Vagina (tissue), 2 donors: Measurements from ENCODE around the gene ADAP1. TPM values are rescaled to one million over a fixed set of nuclear protein-coding genes. Genes with fewer than 3 reads are reported as not detected.

Source experiments
- DNase-seq, 2 donors: peaks; one replicate each; pipeline ENCODE4 v3.0.0-alpha.2; 2017; ENCODE audit errors: extremely low spot score in 2 of 2
- H3K27ac ChIP-seq: fragments of 200-600 bp; sonication (generic); one replicate; pipeline ENCODE4 v1.5.1; 2019
- H3K27me3 ChIP-seq: fragments of 200-600 bp; sonication (generic); one replicate; pipeline ENCODE4 v1.5.1; 2019
- H3K36me3 ChIP-seq, 2 donors: fragments of 200-600 bp; sonication (generic); one replicate each; pipeline ENCODE4 v1.5.1; 2017 to 2019
- H3K4me1 ChIP-seq: fragments of 200-600 bp; sonication (generic); one replicate; pipeline ENCODE4 v1.5.1; 2019
- H3K4me3 ChIP-seq, 2 donors: fragments of 200-600 bp; sonication (generic); 1 replicate in 1 of 2; 2 replicates in 1 of 2; pipeline ENCODE4 v1.5.1; 2016 to 2019
- H3K9me3 ChIP-seq: fragments of 200-600 bp; sonication (generic); one replicate; pipeline ENCODE4 v1.5.1; 2019
- CTCF ChIP-seq, 3 experiments: fragments of 450-650 bp in 2 of 3; fragments of 200-600 bp in 1 of 3; sonication (generic) in 1 of 3; IDR thresholded peaks; one replicate each; pipeline ENCODE4 v1.5.1; 2017 to 2019; ENCODE audit warnings: antibody characterized with exemption in 3 of 3, mild to moderate bottlenecking in 2 of 3, moderate library complexity in 2 of 3
- POLR2A ChIP-seq, 2 donors: fragments of 450-650 bp; IDR thresholded peaks; one replicate each; pipeline ENCODE4 v1.6.1; 2017; ENCODE audit warnings: antibody characterized with exemption in 2 of 2, mild to moderate bottlenecking in 2 of 2, moderate library complexity in 2 of 2
- POLR2AphosphoS5 ChIP-seq, 2 donors: sonication (generic); formaldehyde crosslinking; IDR thresholded peaks; one replicate each; pipeline ENCODE4 v1.9.0; 2017; ENCODE audit warnings: antibody characterized with exemption in 2 of 2, mild to moderate bottlenecking in 2 of 2, low read depth in 1 of 2; ENCODE audit not compliant: insufficient read depth in 1 of 2
- intact Hi-C: fragments of 100-400 bp; cut with DNase I; formaldehyde crosslinking; loops from one replicate; pipeline ENCODE4 v1.15.1; 2023
- total RNA-seq: library from RNA; depleted of rRNA; stranded (reverse); fragments of >200 nt; gene quantifications from one replicate; pipeline ENCODE4 v1.2.3, GENCODE V29; 2016

ADAP1 gene
- total RNA-seq, 1 donor from 2014 or later, result 4.2 TPM

DNA sequence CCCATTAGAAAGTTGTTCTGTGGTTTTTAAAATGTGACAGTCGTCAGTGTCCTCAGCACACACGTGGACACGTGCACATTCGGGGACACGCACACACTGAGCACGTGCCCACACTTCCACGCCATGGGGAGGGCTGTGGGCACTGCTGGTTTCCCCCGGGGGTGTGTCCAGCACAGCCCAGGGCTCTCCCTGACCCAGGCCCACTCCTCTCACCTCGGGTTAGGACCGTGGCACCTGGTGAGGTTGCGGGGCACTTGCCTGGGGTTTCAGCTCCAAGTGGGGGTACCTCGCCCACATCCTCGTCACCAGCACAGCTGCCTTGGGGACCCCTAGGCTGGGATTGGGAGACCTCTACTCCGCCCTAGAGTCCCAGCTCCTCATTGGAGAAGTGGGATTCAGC is 57.4 kb downstream of the ADAP1 start:
- no peaks in the 10 kb centered on the region for H3K9me3 ChIP-seq
- peaks cover 11% of the 10 kb centered on the region for H3K4me1 ChIP-seq
- intact Hi-C loops, result no loop called here
- no peak for DNase-seq
- H3K4me3 ChIP-seq, result no peak overlapping the region
- H3K36me3 ChIP-seq, result peaks cover 0 to 49% of the 10 kb centered on the region in 2 donors
- TF ChIP-seq CTCF (IDR thresholded peaks at IDR 0.05), result no peak
- no peak for TF ChIP-seq POLR2AphosphoS5 (IDR thresholded peaks at IDR 0.05; ENCODE audit: insufficient read depth in 1 of 2, low read depth in 1 of 2)
- TF ChIP-seq POLR2A (IDR thresholded peaks at IDR 0.05), result no peak
- no peak overlapping the region for H3K27ac ChIP-seq
- H3K27me3 ChIP-seq, result no peaks in the 10 kb centered on the region

DNA sequence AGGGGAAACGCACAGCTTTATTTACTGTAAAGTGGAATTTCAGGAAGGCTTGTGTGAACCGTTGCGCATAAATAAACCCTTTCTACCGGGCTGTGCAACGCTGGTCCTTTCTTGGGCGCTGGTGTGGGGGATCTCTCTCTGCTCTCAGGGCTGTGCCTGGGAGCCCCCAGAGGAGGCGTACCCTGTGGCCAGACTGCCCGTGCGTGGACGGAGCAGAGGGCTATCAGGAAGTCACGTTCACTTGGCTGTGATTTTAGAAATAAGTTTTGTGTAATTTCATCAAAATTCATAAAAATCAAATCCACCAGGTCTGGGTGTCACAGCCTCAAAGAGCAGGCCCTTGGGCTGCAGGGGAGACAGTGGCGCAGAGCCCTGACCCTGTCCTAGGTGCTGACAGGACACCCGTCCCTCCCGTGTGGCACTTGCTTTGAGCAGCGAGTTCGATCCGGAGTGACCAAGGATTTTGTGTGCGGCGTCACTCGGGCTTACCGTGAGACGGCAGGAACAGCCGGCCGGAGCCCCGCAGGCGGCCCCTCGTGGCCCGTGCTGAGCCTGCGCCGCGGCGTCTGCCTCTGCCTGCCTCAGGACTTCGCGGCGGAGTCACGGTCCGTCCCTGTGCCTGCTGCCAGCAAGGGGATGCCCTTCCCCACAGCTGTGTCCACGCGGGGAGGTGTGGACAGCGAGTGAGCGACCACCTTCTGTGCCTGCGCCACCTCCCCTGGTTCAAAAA is 58.0 kb downstream of the ADAP1 start:
- H3K4me3 ChIP-seq, result no peak overlapping the region
- intact Hi-C loops, result no loop called here
- H3K4me1 ChIP-seq, result peaks cover 7% of the 10 kb centered on the region
- H3K9me3 ChIP-seq, result no peaks in the 10 kb centered on the region
- no peak for DNase-seq
- H3K27ac ChIP-seq, result no peak overlapping the region
- no peaks in the 10 kb centered on the region for H3K27me3 ChIP-seq
- peaks cover 0 to 55% of the 10 kb centered on the region in 2 donors for H3K36me3 ChIP-seq
- TF ChIP-seq POLR2AphosphoS5 (IDR thresholded peaks at IDR 0.05; ENCODE audit: insufficient read depth in 1 of 2, low read depth in 1 of 2) (no peak), CTCF (IDR thresholded peaks at IDR 0.05) (no peak), POLR2A (IDR thresholded peaks at IDR 0.05) (no peak)

- DNase-seq, result no peak
- no peaks in the 10 kb centered on the region for H3K9me3 ChIP-seq
- peaks cover 0 to 64% of the 10 kb centered on the region in 2 donors for H3K36me3 ChIP-seq
- intact Hi-C loops, result no loop called here
- no peak overlapping the region for H3K4me3 ChIP-seq
- no peaks in the 10 kb centered on the region for H3K4me1 ChIP-seq
- no peak overlapping the region for H3K27ac ChIP-seq
- no peaks in the 10 kb centered on the region for H3K27me3 ChIP-seq
- TF ChIP-seq POLR2A (IDR thresholded peaks at IDR 0.05) (no peak), POLR2AphosphoS5 (IDR thresholded peaks at IDR 0.05; ENCODE audit: insufficient read depth in 1 of 2, low read depth in 1 of 2) (no peak), CTCF (IDR thresholded peaks at IDR 0.05) (no peak)
Measured at GRCh38 chr7:895451-896052, 58.9 kb downstream of the ADAP1 start.

- no peak overlapping the region for H3K4me3 ChIP-seq
- H3K4me1 ChIP-seq, result no peaks in the 10 kb centered on the region
- intact Hi-C loops, result loop anchor here (1.0 kb wide), 1 partner anchor 14 kb away; no protein-coding TSS in a partner anchor
- no peak overlapping the region for H3K27ac ChIP-seq
- DNase-seq, result no peak
- H3K27me3 ChIP-seq, result no peaks in the 10 kb centered on the region
- no peak for TF ChIP-seq CTCF (IDR thresholded peaks at IDR 0.05)
- no peak for TF ChIP-seq POLR2A (IDR thresholded peaks at IDR 0.05)
- no peak for TF ChIP-seq POLR2AphosphoS5 (IDR thresholded peaks at IDR 0.05; ENCODE audit: insufficient read depth in 1 of 2, low read depth in 1 of 2)
- peaks cover 0 to 67% of the 10 kb centered on the region in 2 donors for H3K36me3 ChIP-seq
- H3K9me3 ChIP-seq, result no peaks in the 10 kb centered on the region
Measured at GRCh38 chr7:894927-895450, 59.5 kb downstream of the ADAP1 start.
